Heart left ventricle (tissue), 13 donors: ENCODE data around the gene TMEM225.

Experiments
- CTCF ChIP-seq, 12 donors: fragments of 200-600 bp; sonication (generic) in 4 of 12; IDR thresholded peaks; one replicate each; pipeline versions ENCODE4 v1.5.0 to v1.8.0; 2018 to 2022; ENCODE audit warnings: antibody characterized with exemption in 12 of 12, mild to moderate bottlenecking in 5 of 12
- POLR2A ChIP-seq, 2 donors: fragments of 450-650 bp; IDR thresholded peaks; one replicate each; pipeline ENCODE4 v1.6.1; 2017; ENCODE audit warnings: antibody characterized with exemption in 2 of 2, mild to moderate bottlenecking in 2 of 2, moderate library complexity in 2 of 2
- donor health status: ischemic (EF 13 %, LVEDD 7.1; RV severe dilation, severe dysfunction).
- donor health status: DM: no; HTN: yes; CAD: no.
- donor health status: DM: no; HTN: no; CAD: no.
- donor health status: ischemic (EF 25% LVEDD 6.9; RV normal size, moderate dysfunction).
- donor health status: ischemic (EF 25% LVEDD 5.7; RV mildly dilated, moderate dysfunction).
- donor health status: ischemic (EF 35%, LVEDD 5.7; RV mildly dilated, moderate dysfunction).
- donor health status: nonischemic (EF 11% LVEDD 7.7; RV severe dilation, severe dysfunction).
- donor health status: DM: yes; HTN: yes; CAD: no.
- donor health status: PGD.
- donor health status: ischemic (EF 29% LVEDD 5.4; RV normal size, mild dysfunction).
- donor health status: nonischemic (EF 23%, LVEDD 6.1; RV moderate dilation, normal function).

DNA sequence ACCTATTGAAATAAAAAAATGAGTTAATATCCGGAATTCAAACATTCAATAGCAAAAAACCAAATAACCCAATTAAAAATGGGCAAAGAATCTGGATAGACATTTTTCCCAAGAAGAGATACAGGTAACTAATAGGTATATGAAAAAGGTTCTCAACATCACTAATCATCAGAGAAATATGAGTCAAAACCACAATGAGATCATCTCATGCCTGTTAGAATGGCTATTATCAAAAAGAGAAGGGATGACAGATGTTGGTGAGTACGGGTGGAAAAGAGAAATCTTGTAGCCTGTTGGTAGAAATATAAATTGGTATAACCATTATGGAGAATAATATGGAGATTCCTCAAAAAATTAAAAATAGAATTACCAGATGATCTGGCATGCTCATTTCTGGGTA is 52.4 kb downstream of the TMEM225 start:
- TF ChIP-seq CTCF (IDR thresholded peaks at IDR 0.05) (no peak), POLR2A (IDR thresholded peaks at IDR 0.05) (no peak)
